PC-3 (cell line): ENCODE results near the gene OR13J1.

Experiments
- EZH2 ChIP-seq: fragments of 300-600 bp; sonication (generic); IDR thresholded peaks from one replicate; pipeline ENCODE4 v1.6.1; 2017; ENCODE audit warnings: antibody characterized with exemption, mild to moderate bottlenecking, low read length; ENCODE audit not compliant: unreplicated experiment
- EZH2phosphoT487 ChIP-seq: fragments of 300-600 bp; sonication (generic); IDR thresholded peaks from 2 replicates; pipeline ENCODE4 v1.6.1; 2018; ENCODE audit warnings: mild to moderate bottlenecking, antibody characterized with exemption, low read length, borderline replicate concordance
- TF ChIP-seq, protein P1 (sequence below): fragments of 300-600 bp; sonication (generic); conservative IDR thresholded peaks from 2 replicates; pipeline ENCODE4 v1.5.1; 2017; ENCODE audit warnings: antibody characterized with exemption, low read depth, mild to moderate bottlenecking, low read length

GRCh38 chr9:35868933-35869332, 1.3 kb downstream of the OR13J1 start:
- TF ChIP-seq, protein P1, sequence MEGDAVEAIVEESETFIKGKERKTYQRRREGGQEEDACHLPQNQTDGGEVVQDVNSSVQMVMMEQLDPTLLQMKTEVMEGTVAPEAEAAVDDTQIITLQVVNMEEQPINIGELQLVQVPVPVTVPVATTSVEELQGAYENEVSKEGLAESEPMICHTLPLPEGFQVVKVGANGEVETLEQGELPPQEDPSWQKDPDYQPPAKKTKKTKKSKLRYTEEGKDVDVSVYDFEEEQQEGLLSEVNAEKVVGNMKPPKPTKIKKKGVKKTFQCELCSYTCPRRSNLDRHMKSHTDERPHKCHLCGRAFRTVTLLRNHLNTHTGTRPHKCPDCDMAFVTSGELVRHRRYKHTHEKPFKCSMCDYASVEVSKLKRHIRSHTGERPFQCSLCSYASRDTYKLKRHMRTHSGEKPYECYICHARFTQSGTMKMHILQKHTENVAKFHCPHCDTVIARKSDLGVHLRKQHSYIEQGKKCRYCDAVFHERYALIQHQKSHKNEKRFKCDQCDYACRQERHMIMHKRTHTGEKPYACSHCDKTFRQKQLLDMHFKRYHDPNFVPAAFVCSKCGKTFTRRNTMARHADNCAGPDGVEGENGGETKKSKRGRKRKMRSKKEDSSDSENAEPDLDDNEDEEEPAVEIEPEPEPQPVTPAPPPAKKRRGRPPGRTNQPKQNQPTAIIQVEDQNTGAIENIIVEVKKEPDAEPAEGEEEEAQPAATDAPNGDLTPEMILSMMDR: no peak
- TF ChIP-seq EZH2: no peak
- TF ChIP-seq EZH2phosphoT487: no peak
